ENCODE results near the gene PPP2R3C.

The PPP2R3C gene

GRCh38 chr14:35121887-35122695, at the start of gene PPP2R3C, which contains the start of gene PRORP:
Gene PPP2R3C, minus strand, starts transcription at chr14:35121990. Its CDS starts 31 bp downstream, at chr14:35121959.
Gene PRORP, plus strand, starts transcription at chr14:35122552. Its CDS starts 694 bp downstream, at chr14:35123246.
- DNase-seq (ENCODE audit: low read depth, low spot score): peak; percentile 82
- Histone ChIP-seq H3K27me3 (ENCODE audit: insufficient read depth, insufficient read length) (no peaks in the 10 kb centered on the region), H3K9me3 (ENCODE audit: insufficient read depth, low read length) (no peaks in the 10 kb centered on the region), H3K4me3 (ENCODE audit: insufficient read length, low read depth) (peak within 1 kb of the TSS; percentile 67), H3K4me1 (ENCODE audit: insufficient read depth, insufficient read length) (no peaks in the 10 kb centered on the region), H3K9ac (ENCODE audit: insufficient read length, low read depth) (peak within 1 kb of the TSS; percentile 92), H3K36me3 (ENCODE audit: insufficient read depth, insufficient read length, low read length) (peaks cover 9% of the 10 kb centered on the region)
- TF ChIP-seq YY1 (IDR thresholded peaks at IDR 0.05; ENCODE audit: insufficient read depth, insufficient read length) (peak; percentile 74), ZNF274 (IDR thresholded peaks at IDR 0.05; ENCODE audit: low read depth, low read length) (no peak), SUZ12 (IDR thresholded peaks at IDR 0.05; ENCODE audit: extremely low read depth, insufficient read depth, insufficient read length) (no peak)

GRCh38 chr14:35167496-35167895, 45.7 kb upstream of the PPP2R3C start:
- no peaks in the 10 kb centered on the region for H3K27me3 ChIP-seq (ENCODE audit: insufficient read depth, insufficient read length)
- no peaks in the 10 kb centered on the region for H3K4me1 ChIP-seq (ENCODE audit: insufficient read depth, insufficient read length)
- DNase-seq (ENCODE audit: low read depth, low spot score): no peak
- H3K4me3 ChIP-seq (ENCODE audit: insufficient read length, low read depth): no peak overlapping the region
- no peak overlapping the region for H3K9ac ChIP-seq (ENCODE audit: insufficient read length, low read depth)
- TF ChIP-seq YY1 (IDR thresholded peaks at IDR 0.05; ENCODE audit: insufficient read depth, insufficient read length): no peak
- peaks cover 4% of the 10 kb centered on the region for H3K36me3 ChIP-seq (ENCODE audit: insufficient read depth, insufficient read length, low read length)
- H3K9me3 ChIP-seq (ENCODE audit: insufficient read depth, low read length): peaks cover 10% of the 10 kb centered on the region

- Histone ChIP-seq H3K27me3 (ENCODE audit: insufficient read depth, insufficient read length) (no peaks in the 10 kb centered on the region), H3K36me3 (ENCODE audit: insufficient read depth, insufficient read length, low read length) (peaks cover 4% of the 10 kb centered on the region), H3K4me1 (ENCODE audit: insufficient read depth, insufficient read length) (no peaks in the 10 kb centered on the region), H3K9ac (ENCODE audit: insufficient read length, low read depth) (no peak overlapping the region), H3K4me3 (ENCODE audit: insufficient read length, low read depth) (no peak overlapping the region), H3K9me3 (ENCODE audit: insufficient read depth, low read length) (peaks cover 10% of the 10 kb centered on the region)
- DNase-seq (ENCODE audit: low read depth, low spot score): no peak
- TF ChIP-seq SUZ12 (IDR thresholded peaks at IDR 0.05; ENCODE audit: extremely low read depth, insufficient read depth, insufficient read length): no peak
- no peak for TF ChIP-seq YY1 (IDR thresholded peaks at IDR 0.05; ENCODE audit: insufficient read depth, insufficient read length)
- no peak for TF ChIP-seq ZNF274 (IDR thresholded peaks at IDR 0.05; ENCODE audit: low read depth, low read length)
Measured at GRCh38 chr14:35164849-35165248, 43.1 kb upstream of the PPP2R3C start.

- no peak for TF ChIP-seq YY1 (IDR thresholded peaks at IDR 0.05; ENCODE audit: insufficient read depth, insufficient read length)
- no peak for TF ChIP-seq ZNF274 (IDR thresholded peaks at IDR 0.05; ENCODE audit: low read depth, low read length)
- no peak for TF ChIP-seq SUZ12 (IDR thresholded peaks at IDR 0.05; ENCODE audit: extremely low read depth, insufficient read depth, insufficient read length)
- Histone ChIP-seq H3K4me1 (ENCODE audit: insufficient read depth, insufficient read length) (no peaks in the 10 kb centered on the region), H3K27me3 (ENCODE audit: insufficient read depth, insufficient read length) (no peaks in the 10 kb centered on the region), H3K9ac (ENCODE audit: insufficient read length, low read depth) (no peak overlapping the region), H3K9me3 (ENCODE audit: insufficient read depth, low read length) (no peaks in the 10 kb centered on the region), H3K4me3 (ENCODE audit: insufficient read length, low read depth) (no peak overlapping the region), H3K36me3 (ENCODE audit: insufficient read depth, insufficient read length, low read length) (peaks cover 8% of the 10 kb centered on the region)
- DNase-seq (ENCODE audit: low read depth, low spot score): no peak
Measured at GRCh38 chr14:35163384-35163783, 41.6 kb upstream of the PPP2R3C start.

GRCh38 chr14:35161231-35161630, 39.4 kb upstream of the PPP2R3C start:
- Histone ChIP-seq H3K9ac (ENCODE audit: insufficient read length, low read depth) (no peak overlapping the region), H3K9me3 (ENCODE audit: insufficient read depth, low read length) (no peaks in the 10 kb centered on the region), H3K4me1 (ENCODE audit: insufficient read depth, insufficient read length) (no peaks in the 10 kb centered on the region), H3K36me3 (ENCODE audit: insufficient read depth, insufficient read length, low read length) (peaks cover 4% of the 10 kb centered on the region), H3K4me3 (ENCODE audit: insufficient read length, low read depth) (no peak overlapping the region), H3K27me3 (ENCODE audit: insufficient read depth, insufficient read length) (no peaks in the 10 kb centered on the region)
- no peak for DNase-seq (ENCODE audit: low read depth, low spot score)
- TF ChIP-seq YY1 (IDR thresholded peaks at IDR 0.05; ENCODE audit: insufficient read depth, insufficient read length) (no peak), ZNF274 (IDR thresholded peaks at IDR 0.05; ENCODE audit: low read depth, low read length) (no peak), SUZ12 (IDR thresholded peaks at IDR 0.05; ENCODE audit: extremely low read depth, insufficient read depth, insufficient read length) (no peak)

GRCh38 chr14:35159742-35160409, 38.1 kb upstream of the PPP2R3C start:
- no peak overlapping the region for H3K9ac ChIP-seq (ENCODE audit: insufficient read length, low read depth)
- no peaks in the 10 kb centered on the region for H3K4me1 ChIP-seq (ENCODE audit: insufficient read depth, insufficient read length)
- no peaks in the 10 kb centered on the region for H3K9me3 ChIP-seq (ENCODE audit: insufficient read depth, low read length)
- peaks cover 4% of the 10 kb centered on the region for H3K36me3 ChIP-seq (ENCODE audit: insufficient read depth, insufficient read length, low read length)
- no peak for TF ChIP-seq ZNF274 (IDR thresholded peaks at IDR 0.05; ENCODE audit: low read depth, low read length)
- TF ChIP-seq SUZ12 (IDR thresholded peaks at IDR 0.05; ENCODE audit: extremely low read depth, insufficient read depth, insufficient read length): no peak
- no peak for TF ChIP-seq YY1 (IDR thresholded peaks at IDR 0.05; ENCODE audit: insufficient read depth, insufficient read length)
- no peak overlapping the region for H3K4me3 ChIP-seq (ENCODE audit: insufficient read length, low read depth)
- H3K27me3 ChIP-seq (ENCODE audit: insufficient read depth, insufficient read length): no peaks in the 10 kb centered on the region
- no peak for DNase-seq (ENCODE audit: low read depth, low spot score)

- peaks cover 4% of the 10 kb centered on the region for H3K36me3 ChIP-seq (ENCODE audit: insufficient read depth, insufficient read length, low read length)
- TF ChIP-seq SUZ12 (IDR thresholded peaks at IDR 0.05; ENCODE audit: extremely low read depth, insufficient read depth, insufficient read length) (no peak), ZNF274 (IDR thresholded peaks at IDR 0.05; ENCODE audit: low read depth, low read length) (no peak)
- H3K4me1 ChIP-seq (ENCODE audit: insufficient read depth, insufficient read length): no peaks in the 10 kb centered on the region
- H3K27me3 ChIP-seq (ENCODE audit: insufficient read depth, insufficient read length): no peaks in the 10 kb centered on the region
- H3K9ac ChIP-seq (ENCODE audit: insufficient read length, low read depth): no peak overlapping the region
- H3K4me3 ChIP-seq (ENCODE audit: insufficient read length, low read depth): no peak overlapping the region
- H3K9me3 ChIP-seq (ENCODE audit: insufficient read depth, low read length): no peaks in the 10 kb centered on the region
- DNase-seq (ENCODE audit: low read depth, low spot score): no peak
Measured at GRCh38 chr14:35158951-35159653, 37.3 kb upstream of the PPP2R3C start.
